ENCODE data around the gene RASGRP4.

The RASGRP4 gene

DNA sequence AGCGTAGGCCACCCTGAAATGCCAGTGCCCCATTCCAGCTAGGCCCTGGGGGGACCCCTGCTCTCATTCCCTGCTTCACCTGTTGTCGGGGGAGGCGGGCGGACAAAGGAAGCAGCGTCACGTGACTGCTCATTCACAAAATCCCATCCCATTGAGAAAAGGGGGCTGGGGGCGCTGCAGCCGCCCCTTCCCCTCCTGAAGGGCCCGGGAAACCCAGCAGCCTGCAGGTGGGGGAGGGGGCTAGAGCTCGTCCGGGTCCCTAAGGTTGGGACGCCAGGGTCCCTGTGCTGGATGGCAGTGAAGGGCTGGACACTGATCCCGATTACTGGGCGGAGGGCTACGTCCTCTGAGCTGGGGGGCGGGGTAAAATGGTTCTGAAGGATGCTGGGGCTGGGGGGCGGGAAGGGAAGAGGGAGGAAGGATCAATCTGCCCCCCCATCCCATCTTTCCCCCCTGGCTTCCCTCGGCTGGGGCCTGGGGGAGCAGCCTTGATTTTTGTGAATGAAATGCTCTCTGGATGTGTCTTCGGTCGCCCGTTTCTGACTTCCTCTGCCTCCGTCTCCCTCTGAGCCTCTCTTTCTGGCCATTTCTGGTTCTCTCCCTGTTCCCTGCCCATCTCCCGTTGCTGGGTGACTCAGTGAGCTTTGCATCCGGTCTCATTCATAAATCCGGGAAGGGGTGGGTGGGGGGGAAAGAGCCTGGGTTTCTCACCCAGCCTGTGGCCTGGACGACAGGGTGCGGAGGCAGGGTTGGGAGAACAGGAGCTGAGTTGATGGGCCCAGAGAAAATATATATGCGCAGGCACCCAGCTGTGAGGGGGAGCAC lies 36.7 kb downstream of the RASGRP4 start:
- DNase-seq (ENCODE audit: low spot score) = no peak

DNA sequence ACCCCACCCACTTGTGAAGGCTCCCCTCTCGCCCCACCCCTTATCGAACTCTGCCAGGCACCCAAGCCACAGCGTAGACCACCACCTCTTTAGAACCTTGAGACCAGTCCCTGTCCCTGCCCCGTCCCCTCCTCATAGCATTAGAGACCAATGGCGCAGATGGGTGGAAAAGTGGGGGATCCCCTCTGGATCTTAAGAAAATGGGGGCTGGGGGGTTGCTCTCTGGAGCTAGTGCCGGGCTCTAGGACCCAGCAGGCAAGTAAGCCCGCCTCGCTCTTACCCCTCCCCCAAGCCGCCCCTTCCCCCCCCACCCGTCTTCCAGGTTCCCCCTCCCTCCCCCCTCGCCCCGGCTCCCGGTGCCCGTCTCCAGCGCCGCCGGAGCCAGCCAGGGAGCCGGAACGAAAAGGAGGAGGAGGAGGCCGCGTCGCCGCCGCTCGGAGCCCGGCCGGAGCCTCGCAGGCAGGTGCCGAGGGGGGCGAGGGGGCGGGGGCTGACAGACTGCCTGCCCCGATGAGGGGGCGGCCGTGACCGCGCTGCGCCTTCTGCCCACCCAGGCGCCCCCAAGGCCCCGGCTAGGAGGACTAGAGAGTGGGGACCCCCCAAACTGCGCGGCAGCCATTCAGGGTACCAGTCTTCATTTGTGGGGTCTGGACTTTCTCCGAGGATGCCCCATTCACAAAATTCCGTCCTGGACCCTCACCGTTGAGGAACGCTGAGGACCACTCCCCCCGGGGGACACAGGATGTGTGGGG lies 37.5 kb downstream of the RASGRP4 start, which contains the start of gene SPRED3:
Gene SPRED3 (plus strand): TSS at position 349 of the 752 bp plus-strand sequence. CDS start 1,606 bp downstream, outside the sequence.
- no peak for DNase-seq (ENCODE audit: low spot score)

DNA sequence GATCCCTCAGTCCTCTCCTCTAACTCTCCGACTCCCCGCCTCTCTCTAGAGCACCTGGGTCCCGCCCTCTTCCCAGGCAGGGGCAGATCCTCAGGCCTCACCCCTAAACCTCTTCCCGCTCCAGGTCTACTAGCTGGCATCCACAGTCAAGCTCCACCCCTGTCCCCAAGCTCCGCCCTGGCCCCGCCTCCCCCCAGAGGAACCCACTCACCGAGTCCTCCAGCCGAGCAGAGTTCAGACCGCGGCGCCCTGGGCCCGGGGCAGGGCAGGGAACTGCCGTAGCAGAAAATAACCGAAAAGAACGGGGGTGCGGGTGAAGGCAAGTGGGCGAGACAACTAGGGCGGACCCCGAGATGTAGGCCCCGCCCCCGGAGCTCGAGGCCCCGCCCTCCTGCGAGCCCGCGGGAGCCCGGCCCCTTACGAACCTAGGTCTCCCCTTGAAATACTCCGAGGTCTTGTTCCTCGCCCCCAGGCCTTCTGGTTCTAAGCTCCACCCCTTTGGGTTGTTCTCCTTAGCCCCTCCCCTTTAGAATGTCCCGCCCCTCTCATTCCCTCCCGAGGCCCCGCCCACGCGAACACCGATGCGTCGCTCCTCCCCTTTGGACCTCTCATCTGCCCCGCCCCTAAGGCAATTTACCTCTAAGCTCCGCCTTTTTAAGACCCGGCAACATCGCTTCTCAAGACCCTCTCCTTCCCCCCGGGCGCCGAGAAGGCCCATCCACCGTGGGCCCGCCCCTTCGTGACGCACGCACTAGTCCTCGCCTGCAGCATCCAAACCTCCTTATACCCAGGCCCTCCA lies 38.3 kb downstream of the RASGRP4 start, which contains the start of gene GGN:
Gene GGN (minus strand): TSS at position 485 of the 799 bp plus-strand sequence. CDS start 773 bp downstream, outside the sequence.
- DNase-seq (ENCODE audit: low spot score) = peak; percentile 78

DNA sequence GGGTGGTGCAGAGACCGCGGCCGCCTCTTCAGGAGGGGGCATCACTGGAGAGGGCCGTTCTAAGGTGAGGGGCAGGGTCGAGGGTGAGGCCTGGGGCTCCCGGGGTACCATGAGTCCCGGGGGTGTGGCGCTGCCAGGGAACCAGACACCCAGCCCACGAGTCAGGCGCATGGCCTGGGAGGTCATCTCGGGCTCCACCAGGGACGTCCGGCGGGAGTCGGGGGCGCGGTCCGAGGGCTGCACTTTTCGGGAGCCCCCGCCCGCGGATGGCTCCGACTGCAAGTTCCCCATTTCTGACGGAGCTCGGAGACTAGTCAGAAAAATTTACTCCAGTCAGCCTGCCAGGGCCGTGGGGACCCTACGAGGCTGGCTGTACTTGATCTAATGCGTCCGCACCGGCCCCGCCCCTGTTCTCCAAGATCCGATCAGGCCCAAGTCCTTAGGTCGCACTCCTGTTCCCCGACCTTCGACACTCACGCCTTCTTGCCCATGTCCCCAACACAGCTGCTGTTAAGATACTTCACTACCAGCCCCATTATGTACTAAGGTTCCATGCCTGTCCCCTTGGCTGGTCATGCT lies 39.0 kb downstream of the RASGRP4 start:
- DNase-seq (ENCODE audit: low spot score) = no peak

DNA sequence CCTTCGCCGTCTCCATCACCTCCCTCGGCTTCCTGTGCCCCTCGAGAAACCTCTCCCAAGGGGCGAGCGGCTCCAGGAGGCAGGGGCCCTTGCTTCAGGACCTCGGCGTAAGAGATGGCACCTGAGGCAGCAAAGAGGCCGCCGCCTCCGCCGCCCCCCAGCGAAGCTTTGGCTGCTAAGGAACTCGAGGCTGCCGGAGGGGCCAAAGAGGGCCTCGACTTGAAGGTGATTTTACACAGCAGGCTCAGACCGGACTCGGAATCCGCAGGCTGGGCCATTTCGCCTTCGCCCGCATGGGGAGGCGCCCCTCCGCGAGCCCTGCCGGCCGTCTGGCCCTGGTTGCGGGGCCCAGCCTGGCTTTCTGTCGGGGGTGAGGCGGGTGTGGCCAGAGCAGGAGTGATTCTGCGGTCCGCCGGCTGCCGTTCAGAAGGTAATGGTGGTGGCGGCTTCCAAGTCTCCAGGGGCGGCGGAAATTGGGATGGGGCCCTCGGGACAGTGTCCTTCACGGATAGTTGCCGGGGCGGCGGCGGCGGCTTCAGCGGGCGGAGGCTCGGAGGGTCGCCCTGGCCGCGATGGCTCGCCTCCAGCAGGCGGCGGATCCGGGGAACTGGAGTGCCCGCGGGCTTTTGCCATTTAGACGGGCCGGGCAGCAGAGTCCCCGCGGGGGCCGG lies 39.6 kb downstream of the RASGRP4 start:
- DNase-seq (ENCODE audit: low spot score) = no peak

DNA sequence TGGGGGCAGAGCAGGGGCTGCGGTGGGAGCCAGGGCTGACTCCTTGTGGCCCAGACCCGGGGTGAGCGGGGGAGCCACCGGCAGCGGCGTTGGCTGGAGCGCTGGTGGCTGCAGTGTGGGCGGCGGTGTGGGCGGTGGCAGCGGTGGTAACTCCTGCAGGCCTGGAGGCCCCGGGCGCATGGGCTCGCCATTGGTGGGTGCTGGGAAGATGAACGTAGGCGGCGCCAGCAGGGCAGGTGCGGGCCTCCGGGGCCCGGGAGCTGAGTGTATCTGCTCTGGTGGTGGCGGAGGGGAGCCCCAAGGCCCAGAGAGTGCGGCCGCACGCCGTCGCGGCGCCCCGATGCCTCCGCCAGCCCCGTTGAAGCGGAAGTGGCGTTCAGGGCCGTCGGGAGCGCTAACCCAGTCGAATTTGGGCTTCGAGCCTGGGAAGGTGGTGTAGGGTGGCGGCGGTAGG lies 40.2 kb downstream of the RASGRP4 start:
- DNase-seq (ENCODE audit: low spot score) = no peak

DNA sequence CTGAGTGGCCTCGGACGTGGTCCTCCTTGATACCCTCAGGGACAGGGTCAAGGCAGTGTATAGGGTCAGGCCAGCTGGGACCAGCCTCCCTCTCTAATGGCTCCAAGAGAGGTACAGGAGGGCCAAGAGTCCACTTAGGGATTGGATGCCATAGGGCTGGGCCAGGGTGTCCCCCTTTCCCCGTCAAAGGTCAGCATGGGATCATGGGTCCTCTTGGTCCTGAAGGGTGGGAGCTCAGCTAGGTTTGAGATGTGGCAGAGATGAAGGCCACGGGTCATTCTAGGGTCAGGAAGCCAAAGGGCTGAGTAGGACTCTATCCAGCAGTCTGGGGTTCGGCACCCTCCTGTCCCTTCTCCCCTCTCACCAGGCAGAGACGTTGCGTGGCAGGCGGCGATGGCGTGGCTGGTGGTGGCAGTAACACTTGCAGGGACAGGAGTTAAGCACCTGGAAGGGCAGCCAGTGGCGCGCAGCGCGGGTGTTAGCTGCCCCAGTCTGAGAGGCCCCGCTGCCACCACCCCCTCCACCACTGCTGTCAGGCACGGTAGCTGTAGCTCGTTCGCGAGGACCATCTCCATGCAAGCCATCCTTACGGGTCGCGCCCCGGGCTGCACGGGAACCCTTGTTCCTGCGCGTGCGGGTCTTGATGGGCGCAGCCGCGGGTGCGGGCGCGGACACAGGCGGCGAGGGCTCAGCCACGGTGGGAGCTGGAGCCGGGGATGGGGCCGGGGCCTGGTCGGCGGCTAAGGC lies 40.8 kb downstream of the RASGRP4 start:
- no peak for DNase-seq (ENCODE audit: low spot score)

DNA sequence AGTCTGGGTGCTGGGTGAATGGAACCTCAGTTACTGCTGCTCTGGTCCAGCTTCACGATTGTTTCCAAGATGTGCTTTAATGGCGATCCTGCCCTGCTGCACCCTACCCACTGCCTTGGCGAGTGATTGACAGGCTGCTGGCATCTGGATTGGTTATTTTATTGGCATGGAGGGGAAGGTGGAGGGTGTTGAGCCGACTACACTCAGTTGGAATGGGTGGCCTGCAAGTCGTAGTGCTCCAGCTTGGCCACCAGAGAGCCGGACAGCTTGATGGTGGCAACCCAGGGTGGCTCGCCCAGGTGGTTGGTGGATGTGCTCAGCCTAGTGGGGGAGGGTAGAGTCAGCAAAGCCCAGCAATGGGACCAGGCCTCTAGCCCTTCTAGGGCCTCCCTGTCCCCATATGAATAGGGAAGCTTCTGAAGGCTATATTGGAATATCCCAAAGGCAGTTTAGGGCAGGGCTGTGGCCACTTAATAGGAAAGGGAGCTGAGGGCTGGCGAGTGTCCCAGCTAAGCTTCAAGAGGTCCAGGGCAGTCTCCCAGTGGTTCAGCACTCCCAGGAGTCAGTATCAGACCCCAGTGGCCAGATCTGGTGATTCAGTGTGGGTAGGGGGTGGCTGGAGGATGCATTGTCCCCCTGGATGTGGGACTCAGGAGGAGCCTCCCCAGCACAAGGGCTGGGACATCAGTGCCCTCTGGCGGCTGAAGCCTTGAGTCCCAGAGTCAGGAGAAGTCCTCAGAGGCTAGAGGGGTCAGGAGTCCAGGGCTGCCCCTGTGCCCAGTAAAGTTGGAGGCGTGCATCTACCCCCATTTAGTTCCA lies 41.6 kb downstream of the RASGRP4 start:
- no peak for DNase-seq (ENCODE audit: low spot score)

DNA sequence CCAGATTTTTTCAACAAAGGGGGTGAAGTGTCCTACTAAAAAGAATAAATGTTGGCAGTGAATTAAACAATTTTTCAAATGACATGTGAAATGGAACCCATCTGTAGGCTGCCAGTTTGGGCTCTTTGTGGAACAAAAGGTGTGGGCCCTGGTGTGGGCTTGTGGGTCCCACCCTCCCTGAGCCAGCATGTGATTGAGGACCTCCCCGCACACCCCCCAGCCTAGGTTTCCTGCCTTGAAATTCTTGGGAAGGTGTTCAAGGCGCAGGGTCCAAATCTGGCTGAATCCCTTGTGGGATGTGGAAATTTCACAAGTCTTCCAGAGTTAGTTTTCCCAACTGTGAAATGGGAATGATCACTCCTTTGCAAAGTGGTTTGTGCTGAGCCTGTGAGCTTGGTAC lies 42.3 kb downstream of the RASGRP4 start:
- no peak for DNase-seq (ENCODE audit: low spot score)

DNA sequence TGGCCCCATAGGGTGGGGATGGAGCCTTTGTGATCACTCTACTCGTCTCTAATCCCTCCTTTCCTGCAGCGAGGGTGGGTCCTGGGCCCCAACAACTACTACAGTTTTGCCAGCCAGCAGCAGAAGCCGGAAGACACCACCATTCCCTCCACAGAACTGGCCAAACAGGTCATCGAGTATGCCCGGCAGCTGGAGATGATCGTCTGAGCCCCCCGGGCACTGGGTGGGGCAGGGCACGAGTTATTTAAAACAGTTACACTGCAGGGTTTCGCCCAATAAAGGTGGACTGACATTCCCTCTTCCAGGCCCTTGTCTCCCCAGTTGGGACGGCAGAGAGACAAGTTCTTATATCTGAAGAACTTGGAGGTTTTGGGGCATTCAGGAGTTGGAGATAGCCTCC lies 42.8 kb downstream of the RASGRP4 start:
- DNase-seq (ENCODE audit: low spot score) = no peak

DNA sequence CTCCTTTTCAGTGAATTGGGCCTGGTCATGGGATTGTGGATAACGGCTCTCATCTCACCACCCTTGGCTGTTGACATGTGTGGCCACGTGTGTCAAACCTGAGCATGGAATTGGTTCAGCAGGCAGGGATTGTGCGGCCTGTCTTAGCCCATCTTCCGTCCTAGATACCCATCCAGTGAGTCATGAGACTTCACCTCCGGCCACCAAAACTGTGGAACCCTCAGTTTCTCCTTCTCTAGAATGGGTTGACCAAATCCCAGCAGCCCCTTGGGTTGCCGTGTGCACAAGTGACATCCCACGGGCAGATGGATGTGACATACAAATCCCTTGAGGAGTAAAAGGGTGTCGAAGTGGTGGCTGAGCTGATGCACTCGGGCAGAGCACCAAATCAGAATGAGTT lies 44.9 kb downstream of the RASGRP4 start:
- DNase-seq (ENCODE audit: low spot score) = no peak

DNA sequence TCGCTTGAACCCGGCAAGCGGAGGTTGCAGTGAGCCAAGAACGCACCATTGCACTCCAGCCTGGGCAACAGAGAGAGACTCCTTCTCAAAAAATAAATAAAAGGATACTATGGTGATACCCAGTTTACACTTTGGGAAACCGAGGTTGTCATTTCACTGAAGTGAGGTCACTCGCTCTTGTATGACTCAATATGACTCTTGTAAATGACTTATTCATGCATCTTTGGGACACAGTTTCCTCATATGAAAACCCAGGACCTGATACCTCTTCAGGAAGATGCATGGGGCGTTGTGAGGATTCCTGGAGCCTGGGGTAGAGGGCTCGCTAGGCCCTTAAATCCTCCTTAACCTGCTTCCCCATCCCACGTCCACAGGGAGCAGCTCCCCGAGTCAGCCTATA lies 47.2 kb downstream of the RASGRP4 start:
- DNase-seq (ENCODE audit: low spot score) = no peak

DNA sequence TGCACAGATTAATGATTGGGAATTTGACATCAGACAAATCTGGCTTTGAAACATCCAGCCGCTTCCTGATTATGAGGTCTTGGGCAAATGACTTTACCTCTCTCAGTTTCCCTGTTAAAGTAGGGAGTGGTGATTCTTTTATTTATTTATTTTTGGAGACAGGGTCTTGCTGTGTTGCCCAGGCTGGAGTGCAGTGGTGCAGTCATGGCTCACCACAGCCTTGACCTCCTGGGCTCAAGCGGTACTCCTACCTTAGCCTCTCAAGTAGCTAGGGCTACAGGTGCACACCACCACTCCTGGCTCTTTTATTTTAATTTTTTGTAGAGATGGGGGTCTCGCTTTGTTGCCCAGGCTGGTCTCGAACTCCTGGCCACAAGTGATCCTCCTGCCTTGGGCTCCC lies 49.0 kb downstream of the RASGRP4 start:
- DNase-seq (ENCODE audit: low spot score) = no peak

DNA sequence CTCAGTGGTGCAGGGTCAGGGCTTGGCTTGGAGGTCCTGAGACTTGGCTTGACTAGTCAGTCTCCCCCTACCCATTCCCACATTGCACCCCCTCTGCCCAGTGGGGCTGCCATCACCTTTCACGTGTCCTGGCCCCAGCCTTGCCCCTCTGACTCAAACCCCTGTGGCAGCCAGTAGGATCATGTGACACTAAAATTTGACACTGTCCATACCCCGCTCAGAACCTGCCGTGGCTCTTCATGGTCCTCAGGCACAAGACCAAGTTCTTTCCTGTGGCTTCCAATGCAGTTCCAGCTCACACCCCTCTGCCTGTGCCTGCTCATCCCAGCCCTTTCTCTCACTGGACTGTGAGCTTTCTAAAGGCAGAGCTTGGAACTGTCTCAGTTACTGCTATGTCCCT lies 49.4 kb downstream of the RASGRP4 start:
- no peak for DNase-seq (ENCODE audit: low spot score)

DNA sequence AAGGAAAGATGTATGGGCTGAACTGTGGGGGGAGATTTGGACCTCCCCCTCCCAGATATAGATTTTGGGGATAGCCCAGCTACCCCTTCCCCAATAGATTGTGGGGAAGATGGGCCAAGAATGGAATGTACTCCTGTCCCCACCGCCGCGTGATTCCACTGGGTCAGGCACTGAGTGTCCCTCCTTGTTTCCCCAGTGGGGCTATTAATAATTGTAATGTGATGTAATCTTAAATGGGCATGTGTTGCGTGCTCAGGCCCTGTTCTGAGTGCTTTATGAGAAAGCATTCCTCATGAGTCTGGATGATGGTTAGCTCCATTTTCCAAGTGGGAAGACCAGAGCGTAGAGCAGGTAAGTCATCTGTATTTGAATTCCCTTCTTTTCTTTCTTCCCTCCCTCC lies 50.3 kb downstream of the RASGRP4 start:
- no peak for DNase-seq (ENCODE audit: low spot score)

DNA sequence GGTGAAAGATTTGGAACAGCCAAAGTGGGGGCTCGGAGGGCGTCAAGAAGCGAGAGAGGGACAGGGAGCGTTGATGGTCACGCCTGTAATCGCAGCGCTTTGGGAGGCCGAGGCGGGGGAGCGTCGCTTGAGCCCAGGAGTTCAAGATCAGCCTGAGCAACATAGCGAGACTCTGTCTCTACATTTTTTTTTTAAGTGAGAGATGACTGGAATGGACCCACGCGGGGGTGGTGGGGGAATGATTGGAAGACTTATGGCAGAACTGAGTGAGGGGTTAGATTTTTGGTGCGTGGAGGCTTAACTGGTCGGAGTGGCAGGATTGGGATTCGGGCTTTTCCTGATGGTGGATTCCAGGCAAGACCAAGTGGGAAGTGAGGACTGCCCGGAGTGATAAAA lies 50.9 kb downstream of the RASGRP4 start:
- DNase-seq (ENCODE audit: low spot score) = no peak

DNA sequence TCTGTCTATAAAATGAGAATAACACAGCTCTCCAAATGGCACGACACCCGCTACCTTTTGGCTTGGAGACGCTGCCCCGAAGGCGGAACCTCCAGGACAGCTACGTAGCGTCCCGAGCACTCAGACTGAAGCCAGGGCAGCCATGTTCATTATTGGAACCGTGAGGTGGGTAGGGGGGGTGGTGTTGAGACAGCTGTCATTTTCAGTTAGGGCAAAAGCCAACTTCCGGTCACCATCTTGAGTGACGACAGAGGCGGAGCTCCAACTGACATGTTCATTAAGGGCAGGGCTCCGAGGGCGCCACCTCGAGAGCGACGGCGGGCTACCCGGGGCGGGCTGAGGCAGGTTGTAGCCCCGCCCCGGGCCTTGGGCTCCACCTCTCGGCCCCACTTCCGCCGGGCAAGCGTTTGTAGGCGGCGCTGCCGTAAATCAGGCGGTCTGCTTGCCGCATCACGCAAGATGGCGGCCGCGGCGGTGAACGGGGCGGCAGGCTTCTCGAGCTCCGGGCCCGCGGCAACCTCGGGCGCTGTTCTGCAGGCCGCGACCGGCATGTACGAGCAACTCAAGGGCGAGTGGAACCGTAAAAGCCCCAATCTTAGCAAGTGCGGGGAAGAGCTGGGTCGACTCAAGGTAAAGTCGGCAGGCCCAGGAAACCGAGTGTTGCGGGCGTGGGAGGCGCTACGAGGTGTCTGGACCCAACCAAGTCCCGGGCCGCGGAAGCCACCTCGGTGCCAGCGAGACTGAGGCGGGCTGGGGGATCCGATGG lies 51.5 kb downstream of the RASGRP4 start, which contains the start of gene PSMD8:
Gene PSMD8 (plus strand): TSS at position 240 of the 766 bp plus-strand sequence. CDS start 31 bp downstream, at position 271.
- peak; percentile 99 for DNase-seq (ENCODE audit: low spot score)

DNA sequence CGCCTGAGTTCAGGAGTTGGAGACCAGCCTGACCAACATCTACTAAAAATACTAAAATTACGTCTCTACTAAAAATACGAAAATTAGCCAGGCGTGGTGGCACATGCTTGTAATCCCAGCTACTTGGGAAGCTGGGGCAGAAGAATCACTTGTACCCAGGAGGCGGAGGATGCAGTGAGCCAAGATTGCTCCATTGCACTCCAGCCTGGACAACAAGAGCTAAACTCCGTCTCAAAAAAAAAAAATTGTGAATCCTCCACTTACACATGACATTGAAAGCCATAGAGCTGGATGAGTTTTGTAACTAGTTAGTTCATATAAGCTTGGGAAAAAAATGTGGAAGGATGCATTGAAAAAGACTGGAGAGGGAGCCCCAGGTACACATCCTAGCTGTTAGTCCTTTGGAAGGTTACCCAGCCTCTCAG lies 52.1 kb downstream of the RASGRP4 start:
- no peak for DNase-seq (ENCODE audit: low spot score)

DNA sequence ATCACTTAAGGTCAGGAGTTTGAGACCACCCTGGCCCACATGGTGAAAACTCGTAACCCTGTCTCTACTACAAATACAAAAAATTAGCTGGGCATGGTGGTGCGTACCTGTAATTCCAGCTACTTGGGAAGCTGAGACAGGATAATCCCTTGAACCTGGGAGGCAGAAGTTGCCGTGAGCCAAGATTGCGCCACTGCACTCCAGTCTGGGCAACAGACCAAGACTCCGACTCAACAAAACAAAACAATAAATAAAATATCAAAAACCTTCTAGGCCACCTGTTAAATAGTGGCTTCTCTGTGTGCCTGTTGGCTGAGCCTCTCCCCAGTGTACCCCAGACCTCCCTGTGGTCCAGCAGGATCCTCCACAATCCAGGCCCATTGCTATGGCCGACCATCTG lies 54.9 kb downstream of the RASGRP4 start:
- DNase-seq (ENCODE audit: low spot score) = no peak
